ENCODE data around the gene SLC13A4.

The SLC13A4 gene

GRCh38 chr7:135718794-135719437, 9.1 kb downstream of the SLC13A4 start:
- no peaks in the 10 kb centered on the region for H3K27me3 ChIP-seq (ENCODE audit: control insufficient read depth, insufficient read depth, low read length)
- no peak for DNase-seq (ENCODE audit: low read depth, low spot score)
- H3K4me3 ChIP-seq (ENCODE audit: low read length) = no peak overlapping the region
- H3K9me3 ChIP-seq (ENCODE audit: control insufficient read depth, insufficient read depth, low read length) = no peaks in the 10 kb centered on the region
- WGBS (ENCODE audit: insufficient coverage, insufficient read length) = no CpG with 5 or more reads among the region's 7 CpGs
- H3K4me1 ChIP-seq (ENCODE audit: control insufficient read depth, insufficient read depth, low read length) = peaks cover 2% of the 10 kb centered on the region; the same call in 1 of the 2 replicates
- H3K27ac ChIP-seq (ENCODE audit: low read length) = no peak overlapping the region
- no peaks in the 10 kb centered on the region for H3K36me3 ChIP-seq (ENCODE audit: control insufficient read depth, insufficient read depth, low read length)

- Histone ChIP-seq H3K36me3 (ENCODE audit: control insufficient read depth, insufficient read depth, low read length) (no peaks in the 10 kb centered on the region), H3K4me3 (ENCODE audit: low read length) (no peak overlapping the region), H3K4me1 (ENCODE audit: control insufficient read depth, insufficient read depth, low read length) (peaks cover 2% of the 10 kb centered on the region; the same call in 1 of the 2 replicates), H3K27ac (ENCODE audit: low read length) (no peak overlapping the region), H3K9me3 (ENCODE audit: control insufficient read depth, insufficient read depth, low read length) (no peaks in the 10 kb centered on the region), H3K27me3 (ENCODE audit: control insufficient read depth, insufficient read depth, low read length) (no peaks in the 10 kb centered on the region)
- WGBS (ENCODE audit: insufficient coverage, insufficient read length) = no CpG with 5 or more reads among the region's 2 CpGs
- no peak for DNase-seq (ENCODE audit: low read depth, low spot score)
These were observed 9.8 kb downstream of the SLC13A4 start for GRCh38 chr7:135718219-135718618.

GRCh38 chr7:135717693-135718092, 10.3 kb downstream of the SLC13A4 start:
- Histone ChIP-seq H3K4me3 (ENCODE audit: low read length) (no peak overlapping the region), H3K4me1 (ENCODE audit: control insufficient read depth, insufficient read depth, low read length) (peaks cover 2% of the 10 kb centered on the region; the same call in 1 of the 2 replicates), H3K27ac (ENCODE audit: low read length) (no peak overlapping the region), H3K27me3 (ENCODE audit: control insufficient read depth, insufficient read depth, low read length) (no peaks in the 10 kb centered on the region), H3K9me3 (ENCODE audit: control insufficient read depth, insufficient read depth, low read length) (no peaks in the 10 kb centered on the region), H3K36me3 (ENCODE audit: control insufficient read depth, insufficient read depth, low read length) (no peaks in the 10 kb centered on the region)
- no peak for DNase-seq (ENCODE audit: low read depth, low spot score)
- WGBS (ENCODE audit: insufficient coverage, insufficient read length) = no CpG with 5 or more reads among the region's 3 CpGs

GRCh38 chr7:135716677-135717238, 11.2 kb downstream of the SLC13A4 start:
- H3K4me3 ChIP-seq (ENCODE audit: low read length) = no peak overlapping the region
- no peak for DNase-seq (ENCODE audit: low read depth, low spot score)
- H3K4me1 ChIP-seq (ENCODE audit: control insufficient read depth, insufficient read depth, low read length) = peaks cover 2% of the 10 kb centered on the region; the same call in 1 of the 2 replicates
- no CpG with 5 or more reads among the region's 9 CpGs for WGBS (ENCODE audit: insufficient coverage, insufficient read length)
- no peak overlapping the region for H3K27ac ChIP-seq (ENCODE audit: low read length)
- H3K9me3 ChIP-seq (ENCODE audit: control insufficient read depth, insufficient read depth, low read length) = no peaks in the 10 kb centered on the region
- no peaks in the 10 kb centered on the region for H3K36me3 ChIP-seq (ENCODE audit: control insufficient read depth, insufficient read depth, low read length)
- H3K27me3 ChIP-seq (ENCODE audit: control insufficient read depth, insufficient read depth, low read length) = no peaks in the 10 kb centered on the region

- no peaks in the 10 kb centered on the region for H3K27me3 ChIP-seq (ENCODE audit: control insufficient read depth, insufficient read depth, low read length)
- no CpG with 5 or more reads among the region's 1 CpG for WGBS (ENCODE audit: insufficient coverage, insufficient read length)
- no peak overlapping the region for H3K4me3 ChIP-seq (ENCODE audit: low read length)
- H3K9me3 ChIP-seq (ENCODE audit: control insufficient read depth, insufficient read depth, low read length) = no peaks in the 10 kb centered on the region
- no peaks in the 10 kb centered on the region for H3K36me3 ChIP-seq (ENCODE audit: control insufficient read depth, insufficient read depth, low read length)
- peaks cover 3% of the 10 kb centered on the region; the same call in 1 of the 2 replicates for H3K4me1 ChIP-seq (ENCODE audit: control insufficient read depth, insufficient read depth, low read length)
- DNase-seq (ENCODE audit: low read depth, low spot score) = no peak
- no peak overlapping the region for H3K27ac ChIP-seq (ENCODE audit: low read length)
These were observed 12.3 kb downstream of the SLC13A4 start for GRCh38 chr7:135715673-135716072.

GRCh38 chr7:135715055-135715522, 12.9 kb downstream of the SLC13A4 start:
- 100% methylated on average over 5 of the region's 5 CpGs for WGBS (ENCODE audit: insufficient coverage, insufficient read length)
- H3K4me1 ChIP-seq (ENCODE audit: control insufficient read depth, insufficient read depth, low read length) = peaks cover 3% of the 10 kb centered on the region; the same call in 1 of the 2 replicates
- DNase-seq (ENCODE audit: low read depth, low spot score) = no peak
- no peaks in the 10 kb centered on the region for H3K36me3 ChIP-seq (ENCODE audit: control insufficient read depth, insufficient read depth, low read length)
- no peaks in the 10 kb centered on the region for H3K9me3 ChIP-seq (ENCODE audit: control insufficient read depth, insufficient read depth, low read length)
- no peak overlapping the region for H3K27ac ChIP-seq (ENCODE audit: low read length)
- no peak overlapping the region for H3K4me3 ChIP-seq (ENCODE audit: low read length)
- no peaks in the 10 kb centered on the region for H3K27me3 ChIP-seq (ENCODE audit: control insufficient read depth, insufficient read depth, low read length)

GRCh38 chr7:135714534-135715009, 13.4 kb downstream of the SLC13A4 start:
- Histone ChIP-seq H3K27ac (ENCODE audit: low read length) (no peak overlapping the region), H3K9me3 (ENCODE audit: control insufficient read depth, insufficient read depth, low read length) (no peaks in the 10 kb centered on the region), H3K36me3 (ENCODE audit: control insufficient read depth, insufficient read depth, low read length) (no peaks in the 10 kb centered on the region), H3K27me3 (ENCODE audit: control insufficient read depth, insufficient read depth, low read length) (no peaks in the 10 kb centered on the region), H3K4me1 (ENCODE audit: control insufficient read depth, insufficient read depth, low read length) (peaks cover 3% of the 10 kb centered on the region; the same call in 1 of the 2 replicates), H3K4me3 (ENCODE audit: low read length) (no peak overlapping the region)
- no CpG with 5 or more reads among the region's 20 CpGs for WGBS (ENCODE audit: insufficient coverage, insufficient read length)
- DNase-seq (ENCODE audit: low read depth, low spot score) = no peak

GRCh38 chr7:135713836-135714470, 14.0 kb downstream of the SLC13A4 start:
- DNase-seq (ENCODE audit: low read depth, low spot score) = no peak
- Histone ChIP-seq H3K27me3 (ENCODE audit: control insufficient read depth, insufficient read depth, low read length) (no peaks in the 10 kb centered on the region), H3K9me3 (ENCODE audit: control insufficient read depth, insufficient read depth, low read length) (no peaks in the 10 kb centered on the region), H3K4me3 (ENCODE audit: low read length) (no peak overlapping the region), H3K4me1 (ENCODE audit: control insufficient read depth, insufficient read depth, low read length) (peaks cover 3% of the 10 kb centered on the region; the same call in 1 of the 2 replicates), H3K36me3 (ENCODE audit: control insufficient read depth, insufficient read depth, low read length) (no peaks in the 10 kb centered on the region), H3K27ac (ENCODE audit: low read length) (no peak overlapping the region)
- no CpG with 5 or more reads among the region's 4 CpGs for WGBS (ENCODE audit: insufficient coverage, insufficient read length)

- Histone ChIP-seq H3K27ac (ENCODE audit: low read length) (no peak overlapping the region), H3K9me3 (ENCODE audit: control insufficient read depth, insufficient read depth, low read length) (no peaks in the 10 kb centered on the region), H3K36me3 (ENCODE audit: control insufficient read depth, insufficient read depth, low read length) (no peaks in the 10 kb centered on the region), H3K27me3 (ENCODE audit: control insufficient read depth, insufficient read depth, low read length) (no peaks in the 10 kb centered on the region), H3K4me1 (ENCODE audit: control insufficient read depth, insufficient read depth, low read length) (peaks cover 3% of the 10 kb centered on the region; the same call in 1 of the 2 replicates), H3K4me3 (ENCODE audit: low read length) (no peak overlapping the region)
- DNase-seq (ENCODE audit: low read depth, low spot score) = no peak
- no CpG with 5 or more reads among the region's 7 CpGs for WGBS (ENCODE audit: insufficient coverage, insufficient read length)
These were observed 15.2 kb downstream of the SLC13A4 start for GRCh38 chr7:135712796-135713195.

- Histone ChIP-seq H3K4me1 (ENCODE audit: control insufficient read depth, insufficient read depth, low read length) (peaks cover 3% of the 10 kb centered on the region; the same call in 1 of the 2 replicates), H3K36me3 (ENCODE audit: control insufficient read depth, insufficient read depth, low read length) (no peaks in the 10 kb centered on the region)
- DNase-seq (ENCODE audit: low read depth, low spot score) = no peak
These were observed 15.7 kb downstream of the SLC13A4 start for GRCh38 chr7:135712182-135712782.

More at GRCh38 chr7:135712182-135712782, 15.7 kb downstream of the SLC13A4 start:
- WGBS (ENCODE audit: insufficient coverage, insufficient read length) = no CpG with 5 or more reads among the region's 4 CpGs
- Histone ChIP-seq H3K4me3 (ENCODE audit: low read length) (no peak overlapping the region), H3K27me3 (ENCODE audit: control insufficient read depth, insufficient read depth, low read length) (no peaks in the 10 kb centered on the region), H3K27ac (ENCODE audit: low read length) (no peak overlapping the region), H3K9me3 (ENCODE audit: control insufficient read depth, insufficient read depth, low read length) (no peaks in the 10 kb centered on the region)

Measured in iPS DF 6.9 (cell line).